Measurements from ENCODE around the gene SFXN5. TPM values are rescaled to one million over a fixed set of nuclear protein-coding genes. Genes with fewer than 3 reads are reported as not detected.
A peak's percentile ranks its signal among the peaks of the same experiment; 100 is the strongest.

SFXN5 gene
- total RNA-seq, 1 experiment from 2014 or later, result 27.8 TPM

GRCh38 chr2:73018188-73018825 lies 53.2 kb downstream of the SFXN5 start:
- POLR2A ChIA-PET, result no interaction called here
- intact Hi-C loops (cut with micrococcal nuclease; ENCODE audit: unreplicated experiment) (no loop called here), in situ Hi-C loops (cut with HindIII; ENCODE audit: low pct_unique_long_range_greater_than_20kb, low sequenced_read_pairs) (no loop called here)
- no peak for ATAC-seq
- Histone ChIP-seq H3K36me3 (ENCODE audit: control insufficient read depth, insufficient read depth, low read length) (no peaks in the 10 kb centered on the region), H3K4me3 (ENCODE audit: low read depth in 2 of 2, low read length in 2 of 2) (no peak overlapping the region), H3K27ac (ENCODE audit: low read length) (no peak overlapping the region), H3K4me1 (ENCODE audit: control insufficient read depth, insufficient read depth, low read length) (peaks cover 18% of the 10 kb centered on the region), H3K9me3 (ENCODE audit: control insufficient read depth, insufficient read depth, low read depth, low read length) (no peaks in the 10 kb centered on the region), H3K27me3 (ENCODE audit: control insufficient read depth, insufficient read depth, low read length) (no peaks in the 10 kb centered on the region)
- TF ChIP-seq SIN3A (IDR thresholded peaks at IDR 0.05; ENCODE audit: borderline replicate concordance, insufficient read depth, low read depth, low read length), result no peak
- TF ChIP-seq, protein P1, sequence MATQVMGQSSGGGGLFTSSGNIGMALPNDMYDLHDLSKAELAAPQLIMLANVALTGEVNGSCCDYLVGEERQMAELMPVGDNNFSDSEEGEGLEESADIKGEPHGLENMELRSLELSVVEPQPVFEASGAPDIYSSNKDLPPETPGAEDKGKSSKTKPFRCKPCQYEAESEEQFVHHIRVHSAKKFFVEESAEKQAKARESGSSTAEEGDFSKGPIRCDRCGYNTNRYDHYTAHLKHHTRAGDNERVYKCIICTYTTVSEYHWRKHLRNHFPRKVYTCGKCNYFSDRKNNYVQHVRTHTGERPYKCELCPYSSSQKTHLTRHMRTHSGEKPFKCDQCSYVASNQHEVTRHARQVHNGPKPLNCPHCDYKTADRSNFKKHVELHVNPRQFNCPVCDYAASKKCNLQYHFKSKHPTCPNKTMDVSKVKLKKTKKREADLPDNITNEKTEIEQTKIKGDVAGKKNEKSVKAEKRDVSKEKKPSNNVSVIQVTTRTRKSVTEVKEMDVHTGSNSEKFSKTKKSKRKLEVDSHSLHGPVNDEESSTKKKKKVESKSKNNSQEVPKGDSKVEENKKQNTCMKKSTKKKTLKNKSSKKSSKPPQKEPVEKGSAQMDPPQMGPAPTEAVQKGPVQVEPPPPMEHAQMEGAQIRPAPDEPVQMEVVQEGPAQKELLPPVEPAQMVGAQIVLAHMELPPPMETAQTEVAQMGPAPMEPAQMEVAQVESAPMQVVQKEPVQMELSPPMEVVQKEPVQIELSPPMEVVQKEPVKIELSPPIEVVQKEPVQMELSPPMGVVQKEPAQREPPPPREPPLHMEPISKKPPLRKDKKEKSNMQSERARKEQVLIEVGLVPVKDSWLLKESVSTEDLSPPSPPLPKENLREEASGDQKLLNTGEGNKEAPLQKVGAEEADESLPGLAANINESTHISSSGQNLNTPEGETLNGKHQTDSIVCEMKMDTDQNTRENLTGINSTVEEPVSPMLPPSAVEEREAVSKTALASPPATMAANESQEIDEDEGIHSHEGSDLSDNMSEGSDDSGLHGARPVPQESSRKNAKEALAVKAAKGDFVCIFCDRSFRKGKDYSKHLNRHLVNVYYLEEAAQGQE (IDR thresholded peaks at IDR 0.05; ENCODE audit: insufficient read depth in 1 of 2, low read depth in 2 of 2, low read length in 1 of 2), result no peak
- no peak for TF ChIP-seq TCF7L2 (IDR thresholded peaks at IDR 0.05; ENCODE audit: low read depth, low read length)
- TF ChIP-seq CTCF (IDR thresholded peaks at IDR 0.05), result no peak
- no peak for TF ChIP-seq POLR2AphosphoS5 (IDR thresholded peaks at IDR 0.05; ENCODE audit: low read depth, low read length)
- no TSS peak for BruUV-seq (replicated peaks)
- no peak for DNase-seq (ENCODE audit: low read depth, low spot score)
- CTCF ChIA-PET, result no interaction called here

- DNase-seq (ENCODE audit: low read depth, low spot score), result no peak
- ATAC-seq, result peak; percentile 68
- H3K27ac ChIP-seq (ENCODE audit: low read length), result no peak overlapping the region
- BruUV-seq (replicated peaks), result no TSS peak
- ChIA-PET CTCF (no interaction called here), POLR2A (no interaction called here)
- H3K4me1 ChIP-seq (ENCODE audit: control insufficient read depth, insufficient read depth, low read length), result no peaks in the 10 kb centered on the region
- intact Hi-C loops (cut with micrococcal nuclease; ENCODE audit: unreplicated experiment) (no loop called here), in situ Hi-C loops (cut with HindIII; ENCODE audit: low pct_unique_long_range_greater_than_20kb, low sequenced_read_pairs) (no loop called here)
- no peaks in the 10 kb centered on the region for H3K9me3 ChIP-seq (ENCODE audit: control insufficient read depth, insufficient read depth, low read depth, low read length)
- H3K36me3 ChIP-seq (ENCODE audit: control insufficient read depth, insufficient read depth, low read length), result no peaks in the 10 kb centered on the region
- TF ChIP-seq POLR2AphosphoS5 (IDR thresholded peaks at IDR 0.05; ENCODE audit: low read depth, low read length), result no peak
- TF ChIP-seq SIN3A (IDR thresholded peaks at IDR 0.05; ENCODE audit: borderline replicate concordance, insufficient read depth, low read depth, low read length), result no peak
- TF ChIP-seq, protein P1 (IDR thresholded peaks at IDR 0.05; ENCODE audit: insufficient read depth in 1 of 2, low read depth in 2 of 2, low read length in 1 of 2), result no peak
- no peak for TF ChIP-seq CTCF (IDR thresholded peaks at IDR 0.05)
- TF ChIP-seq TCF7L2 (IDR thresholded peaks at IDR 0.05; ENCODE audit: low read depth, low read length), result no peak
- H3K27me3 ChIP-seq (ENCODE audit: control insufficient read depth, insufficient read depth, low read length), result no peaks in the 10 kb centered on the region
- H3K4me3 ChIP-seq (ENCODE audit: low read depth in 2 of 2, low read length in 2 of 2), result no peak overlapping the region
Observed at GRCh38 chr2:73013936-73014335, 57.6 kb downstream of the SFXN5 start.

Measured in Panc1 (cell line).